ENCODE measurements around the gene WASHC1. TPM values are rescaled to one million over a fixed set of nuclear protein-coding genes. Genes with fewer than 3 reads are reported as not detected.
"Not testable (repeated sequence)": the region's sequence is repeated elsewhere in the genome, so short reads cannot be mapped to it uniquely, and the experiment has no call there.

WASHC1 gene
- polyA plus RNA-seq, 3 donors: 22.0 to 24.2 (median 24.0) TPM

GRCh38 chr9:32308-32707 is 3.1 kb upstream of the WASHC1 start:
- not testable (repeated sequence) for DNase-seq (ENCODE audit: extremely low read depth in 1 of 11, low read depth in 9 of 11, low spot score in 4 of 11)

GRCh38 chr9:28775-29174 is 481 bp downstream of the WASHC1 start:
- DNase-seq (ENCODE audit: extremely low read depth in 1 of 11, low read depth in 9 of 11, low spot score in 4 of 11): not testable (repeated sequence)

GRCh38 chr9:21621-22020 is 7.6 kb downstream of the WASHC1 start:
- DNase-seq (ENCODE audit: extremely low read depth in 1 of 11, low read depth in 9 of 11, low spot score in 4 of 11): not testable (repeated sequence)

- not testable (repeated sequence) for DNase-seq (ENCODE audit: extremely low read depth in 1 of 11, low read depth in 9 of 11, low spot score in 4 of 11)
Observed at GRCh38 chr9:16875-17274, 12.4 kb downstream of the WASHC1 start.

GRCh38 chr9:14129-14809 is 15.0 kb downstream of the WASHC1 start:
- DNase-seq (ENCODE audit: extremely low read depth in 1 of 11, low read depth in 9 of 11, low spot score in 4 of 11): not testable (repeated sequence)

- DNase-seq (ENCODE audit: extremely low read depth in 1 of 11, low read depth in 9 of 11, low spot score in 4 of 11): not testable (repeated sequence)
Observed at GRCh38 chr9:11206-11605, 18.1 kb downstream of the WASHC1 start.

- peak in 1 of 11 donors; percentile 15 for DNase-seq (ENCODE audit: extremely low read depth in 1 of 11, low read depth in 9 of 11, low spot score in 4 of 11)
Observed at GRCh38 chr9:10653-11053, 18.6 kb downstream of the WASHC1 start.

- DNase-seq (ENCODE audit: extremely low read depth in 1 of 11, low read depth in 9 of 11, low spot score in 4 of 11): peak in 2 of 11 donors; percentile 4 to 12
Observed at GRCh38 chr9:10207-10606, 19.0 kb downstream of the WASHC1 start.

Other genes starting within 250 kb of the WASHC1 start
- gene FOXD4, start 89.0 kb upstream of the WASHC1 start, polyA plus RNA-seq (ENCODE audit: insufficient read length in 3 of 3): under 1 TPM; 0.24 to 0.76 (median 0.62) TPM
- 10 to 100 TPM; 52.3 to 97.2 (median 83.4) TPM for gene ZNG1A, start 149.6 kb upstream of the WASHC1 start, polyA plus RNA-seq (ENCODE audit: insufficient read length in 3 of 3)
- 10 to 100 TPM; 10.3 to 13.6 (median 12.6) TPM for gene DOCK8, start 185.4 kb upstream of the WASHC1 start, polyA plus RNA-seq (ENCODE audit: insufficient read length in 3 of 3)